Neural crest cell (in vitro differentiated cells): ENCODE results near the gene TTLL11. TPM values are rescaled to one million over a fixed set of nuclear protein-coding genes. Genes with fewer than 3 reads are reported as not detected.

Experiments
- DNase-seq: peaks from one replicate; pipeline ENCODE4 v3.0.0; 2021; ENCODE audit warnings: low read depth, mixed read lengths, low spot score
- H3K27ac Mint-ChIP-seq: one replicate; pipeline ENCODE4 v1.8.0; 2021; ENCODE audit warnings: mild to moderate bottlenecking, mixed read lengths; ENCODE audit not compliant: unreplicated experiment
- H3K27me3 Mint-ChIP-seq: 2 replicates; pipeline ENCODE4 v1.8.0; 2021; ENCODE audit warnings: low read depth, mild to moderate bottlenecking, mixed read lengths
- H3K36me3 Mint-ChIP-seq: 2 replicates; pipeline ENCODE4 v1.8.0; 2021; ENCODE audit warnings: low read depth, mild to moderate bottlenecking, mixed read lengths
- H3K4me1 Mint-ChIP-seq: 2 replicates; pipeline ENCODE4 v1.8.0; 2021; ENCODE audit warnings: mixed read lengths
- H3K4me3 Mint-ChIP-seq: one replicate; pipeline ENCODE4 v1.8.0; 2021; ENCODE audit warnings: mild to moderate bottlenecking, mixed read lengths
- H3K9me3 Mint-ChIP-seq: 2 replicates; pipeline ENCODE4 v1.8.0; 2021; ENCODE audit warnings: mixed read lengths
- CTCF ChIP-seq: fragments of 200-600 bp; sonication (generic); conservative IDR thresholded peaks from 2 replicates; pipeline ENCODE4 v1.5.0; 2021; ENCODE audit warnings: antibody characterized with exemption, mild to moderate bottlenecking
- total RNA-seq: library from RNA; stranded (reverse); gene quantifications from 2 replicates; pipeline ENCODE4 v1.2.1, GENCODE V29; 2021

TTLL11 gene
- total RNA-seq, 1 donor from 2014 or later, result 9.1 TPM

DNA sequence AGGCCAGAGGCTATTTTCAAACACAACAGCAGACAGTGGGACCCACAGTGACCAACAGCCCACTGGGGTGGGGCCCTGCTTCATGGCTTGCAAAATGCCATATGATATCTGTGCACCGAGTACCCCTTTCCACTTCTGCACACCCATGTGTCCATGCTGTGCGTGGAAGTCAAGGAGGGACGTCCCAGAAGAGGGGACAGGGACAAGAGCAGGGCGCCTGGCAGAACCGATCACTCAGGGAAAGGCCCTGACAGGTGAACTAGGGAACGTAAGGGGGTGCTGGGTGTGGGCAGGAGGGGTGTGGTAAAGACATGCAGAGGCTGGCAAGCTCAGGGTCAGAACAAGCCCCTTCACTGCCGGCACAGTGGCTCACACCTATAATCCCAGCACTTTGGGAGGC lies 7.6 kb upstream of the TTLL11 start:
- Mint-ChIP-seq H3K9me3 (peaks cover 7% of the 10 kb centered on the region), H3K4me1 (no peaks in the 10 kb centered on the region), H3K36me3 (peaks cover 6% of the 10 kb centered on the region), H3K27ac (no peak overlapping the region), H3K4me3 (no peak overlapping the region), H3K27me3 (peaks cover 25% of the 10 kb centered on the region)
- DNase-seq, result no peak
- TF ChIP-seq CTCF, result no peak

GRCh38 chr9:122099271-122099869 lies 6.3 kb upstream of the TTLL11 start:
- Mint-ChIP-seq H3K4me3 (no peak overlapping the region), H3K36me3 (peaks cover 6% of the 10 kb centered on the region), H3K9me3 (peaks cover 6% of the 10 kb centered on the region), H3K27ac (no peak overlapping the region), H3K27me3 (peaks cover 35% of the 10 kb centered on the region), H3K4me1 (no peaks in the 10 kb centered on the region)
- peak; percentile 79 for DNase-seq
- peak; percentile 90 for TF ChIP-seq CTCF

DNA sequence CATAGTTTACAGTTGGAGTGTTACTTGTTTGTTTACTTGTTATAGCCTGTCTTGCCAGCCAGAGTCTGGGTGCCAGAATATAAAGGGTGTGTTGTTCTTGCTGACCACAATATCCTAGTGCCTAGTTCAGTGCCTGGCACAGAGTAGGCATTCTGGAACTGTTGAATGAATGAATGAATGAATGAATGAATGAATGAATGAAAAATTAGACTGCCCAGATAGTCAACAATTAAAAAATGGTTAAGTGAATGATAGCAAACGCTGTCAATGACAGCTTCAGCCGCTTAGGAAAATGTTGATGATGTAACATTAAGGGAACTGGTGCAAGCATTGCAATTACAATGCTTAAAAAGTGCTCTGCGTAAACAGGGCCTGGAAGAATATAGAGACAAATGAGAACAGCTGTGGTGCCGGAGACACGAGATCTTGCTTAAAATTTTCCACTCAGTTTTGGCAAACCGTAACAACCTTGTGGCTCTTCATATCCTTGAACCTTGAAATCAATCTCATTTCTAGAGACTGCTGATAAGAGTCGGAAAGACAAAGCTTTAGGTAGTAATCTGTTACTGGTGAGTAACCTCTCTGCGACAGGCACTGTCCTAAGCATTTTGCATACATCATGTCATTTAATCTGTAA lies 4.7 kb upstream of the TTLL11 start:
- Mint-ChIP-seq H3K27ac (no peak overlapping the region), H3K36me3 (no peaks in the 10 kb centered on the region), H3K27me3 (peaks cover 41% of the 10 kb centered on the region), H3K9me3 (no peaks in the 10 kb centered on the region), H3K4me3 (no peak overlapping the region), H3K4me1 (no peaks in the 10 kb centered on the region)
- DNase-seq, result no peak
- no peak for TF ChIP-seq CTCF

DNA sequence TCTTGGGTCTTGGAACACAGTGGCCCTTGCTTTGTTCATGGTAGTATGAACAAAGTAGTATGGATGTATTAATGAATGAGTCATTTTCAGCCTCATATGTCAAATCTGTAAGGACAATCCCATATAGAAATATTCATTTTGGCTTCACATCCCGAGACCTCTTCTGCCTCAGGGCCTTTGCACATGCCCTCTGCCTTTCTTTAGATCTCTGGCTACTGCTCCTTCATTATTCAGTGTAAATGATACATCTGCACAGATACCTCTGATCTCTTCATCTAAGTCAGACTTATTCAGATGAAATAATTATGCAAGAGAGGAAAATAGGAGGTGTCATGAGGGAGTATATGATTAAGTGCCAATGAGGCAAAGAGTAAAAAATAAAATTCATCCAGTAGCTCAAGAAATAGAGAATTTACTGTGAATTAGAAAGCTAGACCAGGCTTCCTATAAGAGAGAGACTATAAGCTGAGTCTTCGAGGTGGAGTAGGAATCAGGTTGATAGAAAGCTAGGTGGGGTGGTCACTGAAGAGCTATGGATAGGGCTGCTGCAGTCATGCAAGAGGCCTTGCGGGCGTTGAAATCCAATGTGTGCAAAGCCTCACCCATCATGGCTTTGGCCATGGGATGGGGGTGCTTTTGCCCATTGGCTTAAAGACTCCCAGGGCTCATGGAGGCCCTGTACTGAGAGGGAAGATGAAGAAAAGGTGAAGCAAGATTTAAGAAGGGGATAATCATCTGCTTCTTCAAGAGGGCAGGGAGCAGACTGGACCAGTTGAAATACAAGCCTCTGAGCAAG lies 3.7 kb upstream of the TTLL11 start:
- H3K27ac Mint-ChIP-seq, result no peak overlapping the region
- peaks cover 6% of the 10 kb centered on the region for H3K4me1 Mint-ChIP-seq
- no peaks in the 10 kb centered on the region for H3K36me3 Mint-ChIP-seq
- peaks cover 41% of the 10 kb centered on the region for H3K27me3 Mint-ChIP-seq
- H3K9me3 Mint-ChIP-seq, result no peaks in the 10 kb centered on the region
- DNase-seq, result no peak
- no peak for TF ChIP-seq CTCF
- H3K4me3 Mint-ChIP-seq, result peak overlapping the region; percentile 31

DNA sequence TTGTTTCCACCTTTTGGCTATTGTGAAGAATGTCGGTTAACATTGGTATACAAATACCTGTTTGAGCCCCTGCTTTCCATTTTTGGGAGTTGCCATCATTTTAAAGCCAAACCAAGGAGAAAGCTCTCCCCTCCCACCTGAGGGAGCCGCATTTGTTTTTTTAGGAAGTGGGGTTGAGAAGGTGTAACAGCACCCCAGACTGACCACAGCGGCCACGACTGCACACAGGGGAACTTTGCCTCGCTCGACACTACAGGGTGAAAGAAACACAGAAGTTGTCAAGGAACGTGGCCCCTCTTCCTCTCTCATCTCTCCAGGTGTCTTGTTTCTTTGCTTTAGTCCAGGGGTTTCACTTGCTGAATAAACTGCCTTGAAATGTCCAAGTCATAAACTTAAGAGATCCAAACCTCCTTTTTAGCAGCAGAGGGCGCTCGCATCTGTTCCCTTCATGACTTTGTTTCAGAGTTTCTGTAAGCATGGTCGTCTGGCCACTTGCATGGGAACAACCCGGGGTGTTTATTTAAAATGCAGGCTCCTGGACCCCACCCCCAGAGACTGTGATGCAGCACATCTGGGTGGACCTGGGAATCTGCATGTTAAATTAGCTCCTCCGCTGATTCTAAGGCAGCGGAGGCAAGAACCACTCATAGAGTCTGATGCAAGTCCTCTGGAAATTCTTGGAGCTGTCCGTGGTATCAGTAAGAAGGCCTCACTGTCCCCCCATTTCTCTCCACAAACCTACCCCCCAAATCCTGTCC lies 2.1 kb upstream of the TTLL11 start:
- Mint-ChIP-seq H3K27me3 (peaks cover 41% of the 10 kb centered on the region), H3K36me3 (no peaks in the 10 kb centered on the region), H3K27ac (no peak overlapping the region), H3K4me3 (peak overlapping the region; percentile 63), H3K4me1 (peaks cover 14% of the 10 kb centered on the region), H3K9me3 (no peaks in the 10 kb centered on the region)
- peak; percentile 68 for DNase-seq
- TF ChIP-seq CTCF, result peak; percentile 75
